T-helper 2 cell treated with Interferon-gamma antibody and Interleukin-4, amounts not matched to agents 100 ng/mL and 5 ng/mL, for 36 hours (primary cell): ENCODE results near the gene PAQR4. TPM values are rescaled to one million over a fixed set of nuclear protein-coding genes. Genes with fewer than 3 reads are reported as not detected.
"Not testable (repeated sequence)": the region's sequence is repeated elsewhere in the genome, so short reads cannot be mapped to it uniquely, and the experiment has no call there.

Experiments
- intact Hi-C: fragments of 100-400 bp; cut with micrococcal nuclease; formaldehyde crosslinking; loops from one replicate; pipeline ENCODE4 v1.15.1; 2023
- total RNA-seq: library from RNA; stranded (reverse); gene quantifications from 2 replicates; pipeline ENCODE4 v1.2.3, GENCODE V29; 2022

Gene PAQR4
- total RNA-seq, 1 donor from 2014 or later = 43.0 TPM

DNA sequence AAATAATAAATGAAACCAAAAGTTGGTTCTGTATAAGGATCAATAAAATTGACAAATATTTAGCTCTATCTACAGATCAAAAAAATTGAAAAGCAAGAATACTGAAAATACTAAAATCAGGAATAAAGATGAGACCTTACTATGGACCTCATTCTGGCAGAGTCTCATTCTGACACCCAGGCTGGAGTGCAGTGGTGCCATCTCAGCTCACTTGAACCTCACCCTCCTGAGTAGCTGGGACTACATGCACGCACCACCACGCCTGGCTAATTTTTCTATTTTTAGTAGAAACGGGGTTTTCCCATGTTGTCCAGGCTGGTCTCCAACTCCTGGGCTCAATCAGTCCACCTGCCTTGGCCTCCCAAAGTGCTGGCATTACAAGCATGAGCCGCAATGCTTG, 27.1 kb upstream of the PAQR4 start:
- intact Hi-C loops = no loop called here

DNA sequence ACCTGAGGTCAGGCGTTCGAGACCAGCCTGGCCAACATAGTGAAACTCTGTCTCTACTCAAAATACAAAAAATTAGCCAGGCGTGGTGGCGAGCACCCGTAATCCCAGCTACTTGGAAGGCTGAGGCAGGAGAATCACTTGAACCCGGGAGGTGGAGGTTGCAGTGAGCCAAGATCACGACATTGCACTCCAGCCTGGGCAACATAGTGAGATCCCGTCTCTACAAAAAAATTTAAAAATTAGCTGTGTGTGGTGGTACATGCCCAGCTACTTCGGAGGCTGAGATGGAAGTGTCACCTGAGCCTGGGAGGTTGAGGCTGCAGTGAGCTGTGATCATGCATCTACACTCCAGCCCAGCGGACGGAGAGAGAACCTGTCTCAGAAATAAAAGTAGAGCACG, 25.4 kb upstream of the PAQR4 start:
- intact Hi-C loops = not testable (repeated sequence)

- intact Hi-C loops = no loop called here
Observed at GRCh38 chr16:2946649-2947048, 22.5 kb upstream of the PAQR4 start.

- intact Hi-C loops = no loop called here
Observed at GRCh38 chr16:2948807-2949704, 20.1 kb upstream of the PAQR4 start.

GRCh38 chr16:2949705-2950352, 19.3 kb upstream of the PAQR4 start:
- intact Hi-C loops = no loop called here

DNA sequence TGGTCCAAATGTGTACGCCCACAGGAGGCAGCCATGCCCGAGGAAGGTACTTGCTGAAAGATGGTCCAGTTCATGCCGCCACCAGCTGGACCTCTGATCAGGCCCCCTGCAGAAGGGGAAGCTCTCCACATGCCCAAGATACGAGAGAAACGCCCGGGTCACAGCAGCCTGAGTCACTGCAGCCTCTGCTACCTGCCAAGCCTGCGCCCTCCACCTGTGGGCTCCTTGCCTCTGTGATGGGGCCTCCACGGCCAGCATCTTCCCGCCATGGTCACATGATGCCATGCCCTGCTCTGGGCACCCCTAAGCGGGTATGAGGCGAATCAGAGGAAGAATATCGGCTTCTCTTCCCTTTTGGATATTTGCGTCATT, 18.8 kb upstream of the PAQR4 start:
- intact Hi-C loops = no loop called here

- intact Hi-C loops = no loop called here
Observed at GRCh38 chr16:2950773-2951172, 18.4 kb upstream of the PAQR4 start.

DNA sequence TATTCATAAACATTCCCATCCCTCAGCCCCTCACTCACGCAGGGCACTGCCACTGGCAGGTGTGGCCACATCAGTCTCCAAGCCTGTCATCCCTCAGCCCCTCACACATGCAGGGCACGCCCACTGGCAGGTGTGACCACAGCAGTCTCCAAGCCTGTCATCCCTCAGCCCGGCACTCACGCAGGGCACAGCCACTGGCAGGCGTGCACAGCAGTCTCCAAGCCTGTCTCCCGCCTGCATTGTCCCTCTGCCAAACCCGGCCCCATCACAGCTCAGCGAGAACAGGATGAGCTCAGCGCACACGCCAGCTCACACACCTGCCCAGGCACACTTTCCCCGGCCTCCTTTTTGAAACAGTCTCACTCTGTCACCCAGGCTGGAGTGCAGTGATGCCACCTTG, 16.5 kb upstream of the PAQR4 start:
- intact Hi-C loops = no loop called here

- intact Hi-C loops = no loop called here
Observed at GRCh38 chr16:2953706-2954627, 15.2 kb upstream of the PAQR4 start.

DNA sequence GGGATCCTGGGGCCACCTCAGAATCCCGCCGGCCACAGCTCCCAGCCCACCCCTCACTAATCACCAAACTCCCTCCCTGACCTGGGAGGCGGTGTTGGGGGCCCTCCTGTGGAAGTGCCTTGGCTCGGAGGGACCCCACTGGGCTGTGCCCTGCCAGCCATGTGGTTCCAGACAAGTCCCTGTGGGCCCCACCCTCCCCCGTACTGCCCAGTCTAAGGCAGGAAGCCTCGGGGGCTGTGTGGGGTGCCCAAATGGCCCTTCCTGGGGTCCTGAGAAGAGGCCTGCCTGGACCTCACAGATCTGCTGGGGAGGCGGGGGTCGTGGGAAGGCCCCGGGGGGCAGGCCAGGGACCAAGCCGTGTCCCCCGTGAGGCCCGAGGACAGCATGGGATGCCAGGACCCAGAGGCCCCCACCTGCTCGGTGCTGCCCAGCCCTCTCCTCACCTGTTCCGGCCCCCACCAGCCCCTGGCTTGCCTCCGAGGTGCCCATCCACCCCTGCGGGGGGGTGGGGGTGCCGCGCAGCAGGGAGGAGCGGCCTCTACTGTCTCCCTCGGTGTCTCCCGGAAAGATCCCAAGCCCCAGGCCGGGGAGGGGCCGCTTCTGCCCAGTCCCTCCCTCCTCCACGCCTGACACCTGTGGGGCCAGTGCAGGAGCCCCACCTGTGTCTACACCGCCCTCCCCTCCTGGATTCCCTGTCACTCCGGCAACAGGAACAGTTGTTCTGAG, 14.3 kb upstream of the PAQR4 start:
- intact Hi-C loops = no loop called here

DNA sequence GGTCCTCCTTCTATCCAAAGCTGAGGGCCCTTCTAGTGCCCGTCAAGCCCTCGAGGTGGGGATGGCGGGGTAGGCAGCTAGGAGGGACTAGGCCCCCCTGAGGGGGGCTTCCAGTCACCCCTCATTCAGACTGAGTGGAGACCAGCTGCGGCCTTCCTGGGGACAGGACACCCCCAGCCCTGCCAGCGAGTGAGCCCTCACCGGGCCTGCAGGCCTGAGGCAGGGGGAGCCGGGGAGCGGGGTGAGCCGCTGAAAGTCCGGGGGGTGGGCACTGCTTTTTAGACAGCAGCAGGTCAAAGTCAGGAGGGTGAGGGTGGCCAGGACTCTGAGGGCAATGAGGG, 13.7 kb upstream of the PAQR4 start:
- intact Hi-C loops = no loop called here

DNA sequence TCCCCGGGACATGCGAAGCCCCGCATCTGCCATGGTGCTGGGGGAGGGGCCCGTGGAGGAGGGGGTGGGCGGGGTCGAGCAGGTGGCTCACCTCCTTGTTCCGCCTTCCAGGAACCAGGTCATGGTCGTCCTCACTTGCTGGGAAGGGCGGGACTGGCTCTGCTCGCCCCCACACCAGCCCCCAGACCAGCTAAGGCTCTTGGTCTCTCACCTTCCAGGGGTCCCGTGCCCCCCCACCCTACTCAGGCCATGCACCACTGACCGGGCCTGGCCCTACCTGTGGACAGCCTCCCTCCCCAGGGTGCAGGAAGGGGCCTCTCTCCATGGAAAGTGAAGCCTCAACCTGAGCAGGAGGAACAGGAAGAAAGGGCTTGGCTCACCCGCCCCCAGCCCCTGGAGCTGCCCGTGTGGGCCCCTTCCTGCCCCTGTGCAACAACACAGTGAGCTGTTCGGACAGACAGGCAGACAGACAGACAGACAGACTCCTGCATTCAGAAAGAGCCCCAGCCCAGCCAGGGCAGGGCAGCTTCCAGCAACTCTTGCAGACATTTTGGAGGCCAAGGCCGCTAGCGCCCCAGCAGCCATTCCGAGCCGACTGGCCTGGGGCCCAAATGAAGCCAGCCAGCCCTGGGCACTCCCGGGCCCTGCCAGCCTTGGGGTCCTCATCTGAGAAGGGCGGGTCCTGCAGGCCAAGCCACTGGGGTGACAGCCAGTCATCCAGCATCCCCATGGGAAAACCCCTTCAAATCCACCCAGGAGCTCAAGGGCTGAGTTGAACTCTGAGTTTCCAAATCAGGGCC, 13.2 kb upstream of the PAQR4 start:
- intact Hi-C loops = no loop called here

- intact Hi-C loops = no loop called here
Observed at GRCh38 chr16:2956579-2956956, 12.6 kb upstream of the PAQR4 start.

- intact Hi-C loops = no loop called here
Observed at GRCh38 chr16:2959206-2959605, 9.9 kb upstream of the PAQR4 start.

DNA sequence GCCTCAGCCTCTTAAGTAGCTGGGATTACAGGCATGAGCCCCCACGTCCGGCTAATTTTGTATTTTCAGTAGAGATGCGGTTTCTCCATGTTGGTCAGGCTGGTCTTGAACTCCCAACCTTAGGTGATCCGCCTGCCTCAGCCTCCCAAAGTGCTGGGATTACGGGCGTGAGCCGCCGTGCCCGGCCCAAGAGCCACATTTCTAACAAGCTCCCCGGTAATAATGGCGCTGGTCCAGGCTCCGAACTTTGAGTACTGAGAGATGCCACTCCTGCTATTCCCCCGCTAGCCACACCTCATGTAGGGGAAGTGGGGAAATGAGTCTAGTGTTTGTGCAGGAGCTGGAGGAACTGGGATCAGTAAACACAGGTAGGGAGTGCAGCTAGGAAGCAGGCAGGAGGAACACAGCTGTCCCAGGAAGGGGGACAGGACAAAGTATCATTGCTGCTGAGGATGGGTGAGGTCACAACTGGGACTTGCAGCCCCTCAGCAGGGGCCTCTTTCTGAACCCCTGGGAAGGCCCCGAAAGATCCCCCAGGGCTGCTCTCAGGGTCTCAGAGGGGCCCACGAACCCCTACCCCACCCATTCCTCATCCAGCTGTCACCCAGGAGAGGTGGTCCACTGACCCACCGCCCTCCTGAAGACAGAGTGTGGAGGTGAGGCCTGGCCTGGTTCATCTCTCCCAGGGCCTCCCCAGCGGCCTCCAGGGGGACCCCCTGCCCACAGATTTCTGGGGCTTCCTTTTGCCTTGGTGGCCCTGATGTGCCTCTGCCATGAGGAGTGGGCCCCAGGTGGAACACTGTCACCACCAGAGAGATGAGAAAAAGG, 8.8 kb upstream of the PAQR4 start:
- intact Hi-C loops = no loop called here

DNA sequence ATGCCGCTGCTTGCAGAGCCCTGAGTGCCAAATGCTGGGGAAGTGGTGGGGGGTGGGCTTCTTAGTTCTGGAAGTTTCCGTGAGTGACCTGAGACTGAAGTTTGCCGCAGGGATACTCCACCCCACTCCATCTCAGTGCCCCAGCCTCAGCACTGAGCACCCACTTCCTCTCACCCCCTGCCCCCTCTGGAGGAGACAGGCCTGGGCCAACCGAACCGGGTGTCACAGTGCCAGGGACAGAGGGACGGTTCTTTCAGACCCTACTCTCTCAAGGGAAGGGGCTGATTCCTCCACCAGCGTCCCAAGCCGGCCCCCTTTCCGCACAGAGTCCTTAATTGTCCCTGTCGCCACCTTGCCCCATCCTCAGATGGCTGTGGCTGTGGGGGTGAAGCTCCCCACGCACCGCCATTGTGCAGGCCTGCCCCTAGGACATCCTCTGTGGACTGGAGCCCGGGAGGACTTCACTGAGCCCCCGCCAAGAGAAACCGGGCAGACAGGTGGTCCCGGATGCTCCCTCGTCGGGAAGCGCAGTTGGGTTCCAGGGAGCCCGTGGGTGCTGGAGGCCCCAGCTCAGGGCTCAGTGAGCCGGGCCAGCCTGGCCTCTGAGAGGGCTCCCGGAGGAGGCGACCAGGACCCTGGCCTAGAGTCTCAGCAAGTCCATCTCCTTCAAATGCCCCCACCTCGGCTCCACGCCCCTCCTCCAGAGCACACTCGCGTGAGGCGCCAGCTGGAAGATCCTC, 6.6 kb upstream of the PAQR4 start:
- intact Hi-C loops = no loop called here

DNA sequence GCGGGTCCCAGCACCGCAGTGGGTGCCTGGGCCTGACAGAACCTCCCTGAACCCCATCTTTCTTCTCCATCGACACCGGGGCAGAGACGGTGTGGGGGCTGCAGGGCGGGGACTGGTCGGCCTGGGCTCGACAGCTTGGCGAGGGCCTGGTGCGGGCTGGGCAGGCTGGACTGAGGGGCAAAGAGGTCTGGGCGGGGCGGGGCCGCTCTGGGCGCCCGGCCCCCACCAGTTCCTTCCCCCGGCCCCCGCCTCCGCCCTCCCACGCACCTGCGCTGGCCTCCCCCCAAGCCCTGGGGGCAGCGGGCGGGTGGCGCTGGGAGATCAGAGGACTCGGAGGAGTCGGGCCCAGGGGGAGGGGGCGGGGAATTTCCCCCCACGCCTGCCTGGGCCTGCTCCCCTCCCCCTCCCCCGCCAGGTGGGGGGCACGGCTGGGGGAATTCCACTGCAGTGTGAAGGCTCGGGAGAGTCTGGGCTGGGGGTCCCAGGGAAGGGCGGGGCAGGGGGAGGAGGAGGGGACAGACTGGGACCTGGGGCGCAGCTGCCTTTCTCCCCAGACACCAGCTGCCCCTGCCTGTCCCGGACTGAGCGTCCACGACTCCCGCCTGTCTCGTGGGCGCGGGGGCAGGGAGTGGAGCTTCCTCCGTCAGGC, 6.0 kb upstream of the PAQR4 start:
- intact Hi-C loops = no loop called here

GRCh38 chr16:2963723-2964474, 5.2 kb upstream of the PAQR4 start, which contains the start of gene KREMEN2:
Gene KREMEN2, plus strand, starts transcription at chr16:2964275. Its CDS starts 246 bp downstream, at chr16:2964521.
- intact Hi-C loops = no loop called here
